ENCODE measurements around the gene FAM20B. TPM values are rescaled to one million over a fixed set of nuclear protein-coding genes. Genes with fewer than 3 reads are reported as not detected.

The FAM20B gene
- total and polyA plus RNA-seq, 8 donors = 32.8 to 37.2 (median 35.8) TPM

GRCh38 chr1:179099891-179100290, 74.2 kb downstream of the FAM20B start:
- no peak for TF ChIP-seq CTCF (IDR thresholded peaks at IDR 0.05)
- Histone ChIP-seq H3K9me3 (no peaks in the 10 kb centered on the region), H3K27me3 (no peaks in the 10 kb centered on the region), H3K27ac (no peak overlapping the region), H3K4me3 (no peak overlapping the region), H3K4me1 (no peaks in the 10 kb centered on the region), H3K36me3 (peaks cover 0 to 57% of the 10 kb centered on the region in 2 donors)
- intact Hi-C loops (cut with DNase I) = no loop called here
- no peak for ATAC-seq
- DNase-seq = no peak

- peaks cover 0 to 44% of the 10 kb centered on the region in 2 donors for H3K36me3 ChIP-seq
- no peaks in the 10 kb centered on the region for H3K4me1 ChIP-seq
- TF ChIP-seq CTCF (IDR thresholded peaks at IDR 0.05) = no peak
- ATAC-seq = no peak
- H3K27me3 ChIP-seq = no peaks in the 10 kb centered on the region
- H3K9me3 ChIP-seq = no peaks in the 10 kb centered on the region
- no peak overlapping the region for H3K4me3 ChIP-seq
- H3K27ac ChIP-seq = no peak overlapping the region
- DNase-seq = no peak
- intact Hi-C loops (cut with DNase I) = no loop called here
Measured at GRCh38 chr1:179101566-179101965, 75.9 kb downstream of the FAM20B start.

GRCh38 chr1:179103999-179104398, 78.3 kb downstream of the FAM20B start:
- ATAC-seq = no peak

GRCh38 chr1:179104611-179105250, 79.0 kb downstream of the FAM20B start:
- H3K9me3 ChIP-seq = no peaks in the 10 kb centered on the region
- H3K27ac ChIP-seq = no peak overlapping the region
- intact Hi-C loops (cut with DNase I) = no loop called here
- H3K4me1 ChIP-seq = no peaks in the 10 kb centered on the region
- no peak overlapping the region for H3K4me3 ChIP-seq
- ATAC-seq (no peak), DNase-seq (peak in 1 of 4 donors; percentile 13)
- H3K36me3 ChIP-seq = peaks cover 0 to 52% of the 10 kb centered on the region in 2 donors
- H3K27me3 ChIP-seq = no peaks in the 10 kb centered on the region
- TF ChIP-seq CTCF (IDR thresholded peaks at IDR 0.05) = no peak

More at GRCh38 chr1:179103999-179104398, 78.3 kb downstream of the FAM20B start:
- DNase-seq = no peak
- Histone ChIP-seq H3K4me1 (no peaks in the 10 kb centered on the region), H3K27me3 (no peaks in the 10 kb centered on the region), H3K36me3 (peaks cover 0 to 46% of the 10 kb centered on the region in 2 donors), H3K4me3 (no peak overlapping the region), H3K27ac (no peak overlapping the region), H3K9me3 (no peaks in the 10 kb centered on the region)
- no peak for TF ChIP-seq CTCF (IDR thresholded peaks at IDR 0.05)
- intact Hi-C loops (cut with DNase I) = no loop called here

- H3K36me3 ChIP-seq = peaks cover 0 to 59% of the 10 kb centered on the region in 2 donors
- TF ChIP-seq CTCF (IDR thresholded peaks at IDR 0.05) = peak in 1 of 2 donors; percentile 26
- ATAC-seq (peak; percentile 70), DNase-seq (peak in 1 of 4 donors; percentile 13)
- no peak overlapping the region for H3K4me3 ChIP-seq
- H3K4me1 ChIP-seq = no peaks in the 10 kb centered on the region
- H3K27ac ChIP-seq = no peak overlapping the region
- H3K9me3 ChIP-seq = no peaks in the 10 kb centered on the region
- no peaks in the 10 kb centered on the region for H3K27me3 ChIP-seq
- intact Hi-C loops (cut with DNase I) = no loop called here
Measured at GRCh38 chr1:179105393-179105792, 79.7 kb downstream of the FAM20B start.
